ENCODE measurements around the gene NR1D2.
"Not testable (repeated sequence)": the region's sequence is repeated elsewhere in the genome, so short reads cannot be mapped to it uniquely, and the experiment has no call there.

Gene NR1D2

GRCh38 chr3:23944861-23945662, at the start of gene NR1D2:
Gene NR1D2, plus strand, starts transcription at chr3:23945286. Its CDS starts 293 bp downstream, at chr3:23945579.
- peak; percentile 76 to 81 for DNase-seq

GRCh38 chr3:23900744-23901143, 44.3 kb upstream of the NR1D2 start:
- no peak for DNase-seq

- DNase-seq = no peak
Measured at GRCh38 chr3:23904545-23904944, 40.5 kb upstream of the NR1D2 start.

GRCh38 chr3:23909341-23909740, 35.7 kb upstream of the NR1D2 start:
- DNase-seq = no peak

- DNase-seq = no peak
Measured at GRCh38 chr3:23911397-23911796, 33.7 kb upstream of the NR1D2 start.

GRCh38 chr3:23912335-23912734, 32.8 kb upstream of the NR1D2 start:
- not testable (repeated sequence) for DNase-seq

- DNase-seq = no peak
Measured at GRCh38 chr3:23913182-23913581, 31.9 kb upstream of the NR1D2 start.

GRCh38 chr3:23913873-23914743, 31.0 kb upstream of the NR1D2 start:
- no peak for DNase-seq

GRCh38 chr3:23915537-23916108, 29.5 kb upstream of the NR1D2 start:
- DNase-seq = peak in 1 of 2 donors; percentile 45

GRCh38 chr3:23916152-23916885, 28.8 kb upstream of the NR1D2 start:
- no peak for DNase-seq

- peak; percentile 95 to 97 for DNase-seq
Measured at GRCh38 chr3:23916886-23917678, 28.0 kb upstream of the NR1D2 start, which contains the start of the genes NKIRAS1 and RPL15. Gene NKIRAS1, minus strand, starts transcription at chr3:23916990. Its CDS starts 6,086 bp downstream, at chr3:23910904. Gene RPL15, plus strand, starts transcription at chr3:23917132. Its CDS starts 728 bp downstream, at chr3:23917860.

GRCh38 chr3:23917679-23918303, 27.3 kb upstream of the NR1D2 start:
- peak in 1 of 2 donors; percentile 45 for DNase-seq

GRCh38 chr3:23918331-23918730, 26.8 kb upstream of the NR1D2 start:
- DNase-seq = not testable (repeated sequence)

GRCh38 chr3:23919628-23920027, 25.5 kb upstream of the NR1D2 start:
- no peak for DNase-seq

- no peak for DNase-seq
Measured at GRCh38 chr3:23920151-23920655, 24.9 kb upstream of the NR1D2 start.

- no peak for DNase-seq
Measured at GRCh38 chr3:23921052-23921511, 24.0 kb upstream of the NR1D2 start.

- no peak for DNase-seq
Measured at GRCh38 chr3:23923786-23924185, 21.3 kb upstream of the NR1D2 start.

GRCh38 chr3:23926246-23926645, 18.8 kb upstream of the NR1D2 start:
- DNase-seq = no peak

GRCh38 chr3:23926736-23927135, 18.4 kb upstream of the NR1D2 start:
- DNase-seq = peak; percentile 6 to 64

- no peak for DNase-seq
Measured at GRCh38 chr3:23928524-23928923, 16.6 kb upstream of the NR1D2 start.

- DNase-seq = no peak
Measured at GRCh38 chr3:23931597-23931996, 13.5 kb upstream of the NR1D2 start.
